ENCODE data around the gene EEPD1.
A peak's percentile ranks its signal among the peaks of the same experiment; 100 is the strongest.

Gene EEPD1

DNA sequence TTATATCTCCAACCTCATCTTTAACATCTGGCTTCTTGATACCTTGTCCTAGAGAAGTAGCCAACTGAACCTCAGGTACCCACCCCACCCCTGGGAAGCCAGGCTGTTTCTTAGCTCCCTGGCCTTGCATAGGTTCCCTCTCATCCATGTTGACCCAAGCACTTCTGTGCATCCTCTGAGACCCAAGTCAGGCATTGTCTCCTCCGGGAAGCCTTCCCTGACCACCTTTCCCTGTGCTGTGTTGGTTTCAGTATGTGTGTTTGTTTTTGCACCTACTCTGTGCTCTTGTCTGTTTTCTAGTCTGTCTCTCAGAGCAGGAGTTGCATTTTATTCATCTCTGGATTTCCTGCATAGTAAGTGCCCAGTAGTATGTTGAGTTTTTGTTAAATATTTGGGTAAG is 143.2 kb downstream of the EEPD1 start:
- DNase-seq: no peak

DNA sequence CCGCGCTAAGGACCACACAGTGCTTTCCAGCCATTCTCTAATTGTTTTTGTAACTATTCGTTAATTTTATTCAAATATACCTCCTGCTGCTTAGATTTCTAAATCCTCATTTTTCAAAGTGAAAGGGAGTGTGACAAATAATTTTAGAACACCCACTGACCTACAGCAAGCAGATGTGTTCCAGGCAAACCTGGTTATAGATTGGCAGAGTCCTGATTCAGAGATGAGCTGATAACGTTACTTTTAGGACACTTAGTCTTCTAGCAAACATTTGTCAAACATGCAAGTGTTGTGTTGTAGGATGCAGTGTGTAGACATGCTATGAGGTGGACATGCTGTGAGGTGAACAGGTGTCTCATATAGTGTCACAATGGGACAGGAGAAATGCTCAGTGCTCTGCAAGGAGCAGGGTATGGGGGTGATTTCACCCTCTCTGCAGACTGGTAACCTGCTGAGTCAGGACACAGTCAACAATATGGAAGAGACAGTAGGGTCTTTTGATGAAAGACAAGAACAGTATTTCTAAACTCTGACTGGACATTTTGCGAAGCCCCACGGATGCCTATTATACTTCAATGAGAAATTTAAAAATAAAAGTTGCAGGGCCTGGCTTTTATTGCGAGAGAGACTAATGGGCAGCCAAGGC is 144.4 kb downstream of the EEPD1 start:
- no peak for DNase-seq

DNA sequence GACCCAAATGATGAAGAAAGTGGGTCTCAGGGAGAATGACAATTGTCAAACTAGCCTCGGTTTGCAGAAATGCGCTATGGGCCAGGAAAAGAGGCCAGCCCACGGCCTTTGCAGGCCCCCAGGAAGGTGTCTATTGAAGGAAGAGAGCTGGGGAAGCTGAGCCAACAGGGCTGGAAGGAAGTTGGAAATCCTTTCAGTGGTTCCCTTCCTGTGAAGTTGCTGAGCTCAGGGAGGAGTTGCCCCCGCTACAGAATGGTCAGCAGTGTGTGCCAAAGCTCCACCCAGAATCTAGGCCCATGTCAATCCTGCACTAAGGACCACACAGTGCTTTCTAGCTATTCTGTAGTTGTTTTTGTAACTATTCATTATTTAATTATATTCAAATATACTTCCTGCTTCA is 145.1 kb downstream of the EEPD1 start:
- DNase-seq: no peak

DNA sequence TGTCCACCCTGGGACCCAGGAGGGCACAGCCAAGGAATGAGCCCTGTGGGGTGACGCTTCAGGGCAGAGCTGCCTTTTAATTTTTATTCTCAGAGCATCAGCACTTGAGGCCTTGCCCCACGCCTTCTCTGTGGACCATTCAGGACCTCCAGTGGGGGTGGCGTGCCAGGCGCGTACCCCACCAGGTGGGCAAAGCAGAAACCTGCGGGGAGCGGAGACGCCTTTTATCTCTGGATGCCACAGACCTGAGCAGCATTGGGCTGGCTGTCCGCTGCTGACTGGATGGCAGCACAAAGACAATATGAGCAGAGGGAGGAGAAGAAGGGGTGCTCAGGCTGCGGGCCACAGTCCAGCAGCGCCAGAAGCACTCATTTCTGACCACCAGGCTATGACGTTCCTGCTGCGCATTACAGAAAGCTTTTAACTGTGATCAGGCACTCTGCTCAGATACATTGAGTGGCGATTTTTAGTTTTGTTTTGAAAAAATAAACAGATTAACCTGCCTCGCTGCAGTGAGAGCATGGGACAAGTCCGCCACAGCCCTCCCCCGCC is 146.2 kb downstream of the EEPD1 start:
- DNase-seq: no peak

DNA sequence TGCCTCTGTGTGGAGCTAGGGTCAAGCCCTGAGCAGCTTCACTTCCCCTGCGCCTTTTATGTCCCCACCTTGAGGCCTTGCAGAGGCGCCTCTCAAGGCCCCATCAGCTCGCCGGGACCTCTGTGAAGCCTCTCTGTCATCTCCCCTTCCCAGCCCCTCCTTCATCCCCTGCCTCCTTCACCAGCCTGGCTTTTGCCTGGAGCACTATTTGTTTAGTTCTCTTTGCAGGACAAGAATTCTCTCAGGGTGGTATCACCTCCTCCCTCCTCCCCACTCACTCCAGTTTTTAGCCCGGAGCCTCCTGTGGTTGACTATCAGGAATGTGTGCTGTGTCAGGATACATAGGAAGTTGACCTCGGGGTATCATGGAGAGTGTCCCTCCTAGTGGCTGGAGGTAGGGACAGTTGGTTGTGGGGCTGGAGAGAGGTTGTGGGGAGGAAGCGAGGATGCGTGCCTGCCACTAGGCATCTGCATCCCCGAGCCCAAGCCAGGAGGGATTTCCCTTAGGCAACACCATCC is 146.8 kb downstream of the EEPD1 start:
- DNase-seq: no peak

DNA sequence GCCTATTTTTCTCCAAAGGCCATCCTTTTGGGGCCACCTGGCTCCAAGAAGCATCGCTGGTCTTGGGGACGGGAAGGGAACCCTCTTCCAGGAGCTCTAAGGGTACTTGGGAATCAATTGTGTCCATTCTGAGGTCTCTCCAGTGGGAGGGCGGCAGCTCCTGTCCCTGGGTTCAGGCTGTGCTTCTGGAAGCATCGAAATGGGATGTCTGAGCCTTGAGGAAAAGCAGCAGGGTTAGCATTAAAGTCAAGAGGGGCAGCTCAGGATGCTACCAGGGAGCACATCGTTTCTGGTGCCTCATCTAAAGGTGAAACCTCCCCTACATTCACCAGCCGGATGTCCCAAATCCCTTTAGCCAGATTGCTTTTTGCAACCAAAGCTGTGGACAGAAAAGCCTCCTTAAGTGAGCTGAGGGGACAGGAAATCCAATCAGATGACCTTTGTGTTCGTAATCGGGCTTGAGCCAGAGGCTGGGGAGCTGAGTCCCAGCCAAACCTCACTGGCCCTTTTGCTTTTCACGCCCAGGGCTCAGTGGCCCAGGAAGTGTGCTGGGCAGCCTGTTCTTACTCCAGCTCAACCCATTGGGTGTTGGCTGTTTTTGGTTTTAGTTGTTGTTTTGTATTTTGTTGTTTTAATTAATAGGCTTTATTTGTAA is 147.8 kb downstream of the EEPD1 start:
- DNase-seq: peak in 1 of 56 donors; percentile 31

DNA sequence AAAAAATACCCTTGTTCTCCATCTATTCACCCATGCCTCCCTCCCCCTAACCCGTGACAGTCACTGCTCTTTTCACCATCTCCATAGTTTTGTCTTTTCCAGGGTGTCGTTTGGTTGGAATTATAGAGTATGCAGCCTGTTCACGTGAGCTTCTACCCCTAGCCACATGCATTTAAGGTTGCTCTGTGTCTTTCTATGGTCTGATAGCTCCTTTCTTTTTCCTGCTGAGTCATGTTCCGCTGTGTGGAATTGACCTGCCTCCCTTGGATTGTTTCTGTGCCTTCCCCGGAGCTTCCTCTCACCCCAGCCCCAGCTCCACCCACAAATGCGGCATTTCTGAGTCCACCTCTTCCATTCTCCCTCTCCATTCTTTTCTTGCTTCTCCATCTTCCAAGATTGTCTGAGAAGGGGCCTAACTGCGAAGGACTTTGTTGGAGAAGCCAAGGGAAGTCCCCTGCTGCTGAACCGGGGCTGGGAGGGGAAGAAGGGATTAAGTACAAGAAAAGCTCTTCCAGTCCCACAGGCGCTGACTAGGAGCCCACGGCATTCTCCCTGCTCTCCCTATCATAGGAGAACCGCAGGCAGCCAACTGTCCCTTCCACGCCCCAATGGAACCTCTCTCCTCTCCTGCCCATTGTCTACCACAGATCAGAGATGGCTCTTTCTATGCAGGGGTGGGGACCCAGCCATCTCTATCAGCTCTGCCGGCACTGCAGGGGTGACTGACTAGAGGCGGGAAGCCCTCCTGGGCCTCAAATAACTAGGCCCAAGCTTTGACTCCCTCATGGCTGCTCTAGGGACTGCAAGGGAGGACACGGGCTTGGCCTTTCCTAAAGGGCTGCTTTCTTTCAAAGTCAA is 149.1 kb downstream of the EEPD1 start:
- DNase-seq: no peak

DNA sequence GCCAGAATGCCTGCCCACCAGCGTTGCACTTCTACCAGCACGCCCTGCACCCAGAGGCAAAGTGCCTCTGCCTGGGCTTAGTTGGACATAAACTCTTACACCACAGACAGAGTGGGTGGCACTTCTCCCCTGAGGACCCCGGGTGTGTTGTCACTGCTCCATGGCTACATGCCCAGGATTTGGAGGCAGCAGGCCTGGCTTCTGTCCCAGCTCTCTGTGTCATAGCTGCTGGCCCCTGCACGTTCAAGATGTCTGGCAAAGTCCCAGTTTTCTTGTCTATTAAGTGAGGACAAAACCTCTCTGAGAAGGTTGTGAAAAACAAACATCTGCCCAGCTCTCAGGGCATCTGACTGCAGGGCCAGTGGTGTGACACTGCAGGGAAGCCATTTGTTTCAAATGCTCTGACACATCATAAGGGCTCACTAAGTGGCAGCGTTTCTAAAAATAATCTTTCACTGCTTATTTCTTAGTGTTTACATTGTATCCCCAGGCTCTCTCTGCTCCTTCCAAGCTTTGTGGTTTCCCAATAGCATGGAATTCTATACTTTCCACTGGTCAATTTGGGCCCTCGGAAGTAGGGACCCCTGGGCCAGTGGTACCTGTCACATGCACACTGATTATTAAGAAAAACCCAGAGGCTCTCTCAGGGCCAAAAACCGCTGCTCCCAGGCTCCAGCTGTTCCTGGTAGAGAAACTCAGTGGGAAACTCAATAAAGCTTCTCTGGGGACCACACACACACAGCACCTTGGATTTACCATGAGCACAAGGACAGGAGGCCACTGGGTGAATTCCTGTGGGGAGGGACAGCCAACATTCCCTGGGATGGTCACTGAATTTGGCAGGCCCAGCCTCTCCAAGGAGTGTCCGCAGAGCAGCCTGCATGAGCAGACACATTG is 150.4 kb downstream of the EEPD1 start:
- DNase-seq: peak in 52 of 56 donors; percentile 21 to 95 (median 66)

DNA sequence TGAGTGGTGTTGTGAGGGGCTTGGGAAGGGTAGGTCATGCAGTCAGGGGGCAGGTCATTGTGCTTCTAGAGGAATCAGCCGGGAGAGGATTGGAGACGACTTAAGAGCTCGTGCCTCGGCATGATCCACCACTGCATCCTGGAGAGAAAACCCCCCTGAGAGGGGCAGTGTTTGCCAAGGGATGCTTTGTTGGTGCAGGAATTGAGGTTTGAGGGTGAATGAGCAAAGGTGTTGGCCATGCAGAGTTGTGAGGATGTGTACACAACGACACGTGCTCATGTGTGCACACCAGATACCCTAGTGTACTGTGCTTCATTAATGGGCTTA is 151.0 kb downstream of the EEPD1 start:
- no peak for DNase-seq

DNA sequence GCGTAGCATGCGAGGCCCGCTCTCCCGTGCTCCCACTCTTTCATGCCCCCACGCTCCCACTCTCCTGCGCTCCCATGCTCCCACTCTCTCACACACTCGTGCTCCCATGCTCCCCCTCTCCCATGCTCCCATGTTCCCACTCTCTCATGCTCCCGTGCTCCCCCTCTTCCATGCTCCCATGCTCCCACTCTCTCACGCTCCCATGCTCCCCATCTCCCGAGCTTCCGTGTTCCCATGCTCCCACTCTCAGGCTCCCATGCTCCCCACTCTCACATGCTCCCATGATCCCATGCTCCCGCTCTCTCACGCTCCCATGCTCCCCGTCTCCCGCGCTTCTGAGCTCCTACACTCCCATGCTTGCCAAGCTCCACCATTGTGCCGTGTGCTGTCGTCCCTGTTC is 152.2 kb downstream of the EEPD1 start:
- no peak for DNase-seq

DNA sequence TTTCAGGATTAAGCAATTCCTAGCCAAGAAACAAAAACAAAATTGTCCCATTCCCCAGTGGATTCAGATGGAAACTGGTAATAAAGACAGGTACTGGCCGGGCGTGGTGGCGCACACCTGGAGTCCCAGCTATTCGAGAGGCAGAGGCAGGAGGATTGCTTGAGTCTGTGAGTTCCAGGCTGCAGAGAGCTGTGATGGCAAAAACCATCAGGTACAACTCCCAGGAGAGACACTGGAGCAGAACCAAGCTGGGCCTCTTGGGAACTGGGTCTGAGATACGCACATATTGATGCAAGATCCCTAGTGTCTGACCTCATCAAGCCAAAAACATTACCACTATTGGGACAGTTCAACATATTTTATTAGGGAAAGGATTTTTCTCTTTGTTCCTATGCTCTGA is 152.6 kb downstream of the EEPD1 start:
- no peak for DNase-seq

DNA sequence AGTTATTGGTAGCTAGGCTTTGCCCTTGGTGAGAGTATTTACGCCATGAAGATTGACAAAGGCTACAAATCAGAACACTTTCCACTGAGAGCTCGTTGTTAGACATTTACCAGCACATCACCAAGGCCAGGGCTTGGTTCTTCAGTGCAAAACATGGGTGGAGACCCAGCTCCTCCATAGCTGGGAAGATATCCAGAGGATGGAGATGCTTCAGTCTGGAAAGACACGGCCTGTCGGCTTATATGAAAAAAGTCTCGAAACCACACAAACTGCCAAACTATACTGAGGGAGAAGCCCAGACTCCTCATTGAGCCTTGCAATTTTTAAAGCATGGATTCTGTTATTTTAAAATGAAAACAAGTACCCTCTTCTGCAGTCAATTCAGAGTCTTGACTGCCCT is 153.2 kb downstream of the EEPD1 start:
- DNase-seq: no peak

DNA sequence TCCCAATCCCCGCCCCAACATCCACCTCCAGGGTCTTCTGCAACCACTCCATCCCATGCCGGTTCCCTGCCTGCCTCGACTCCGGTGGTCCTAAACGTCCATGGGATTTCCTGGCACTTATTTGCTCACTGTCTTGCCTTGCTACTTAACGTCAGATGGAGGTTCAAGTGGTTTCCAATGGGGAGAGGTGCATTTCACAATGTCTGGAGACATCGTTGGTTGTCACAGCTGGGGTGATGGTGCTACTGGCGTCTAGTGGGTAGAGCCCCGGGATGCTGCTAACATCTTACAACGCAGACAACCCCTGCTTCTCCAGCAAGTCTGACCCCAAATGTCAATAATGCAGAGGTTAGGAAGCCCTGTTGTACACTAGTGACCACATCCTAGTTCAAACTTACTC is 153.7 kb downstream of the EEPD1 start:
- no peak for DNase-seq

DNA sequence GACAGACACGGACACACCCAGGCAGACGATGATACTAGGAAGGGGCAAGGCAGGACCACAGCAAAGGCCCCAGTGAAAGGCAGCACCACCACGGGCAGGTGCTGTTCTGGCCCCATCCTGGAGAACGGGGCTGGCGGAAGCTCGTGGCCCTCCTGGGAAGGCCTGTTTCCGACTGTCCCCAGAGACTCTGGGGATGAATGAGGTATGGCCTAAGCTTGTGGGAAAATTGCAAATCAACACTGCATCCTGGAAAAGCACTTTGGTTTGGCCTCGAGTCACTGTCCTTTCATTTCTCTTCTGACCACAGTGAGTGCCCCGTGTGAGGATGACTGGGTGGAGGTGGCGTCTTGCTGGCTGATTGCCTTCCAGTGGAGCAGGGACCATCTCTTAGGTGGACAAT is 155.0 kb downstream of the EEPD1 start:
- no peak for DNase-seq

DNA sequence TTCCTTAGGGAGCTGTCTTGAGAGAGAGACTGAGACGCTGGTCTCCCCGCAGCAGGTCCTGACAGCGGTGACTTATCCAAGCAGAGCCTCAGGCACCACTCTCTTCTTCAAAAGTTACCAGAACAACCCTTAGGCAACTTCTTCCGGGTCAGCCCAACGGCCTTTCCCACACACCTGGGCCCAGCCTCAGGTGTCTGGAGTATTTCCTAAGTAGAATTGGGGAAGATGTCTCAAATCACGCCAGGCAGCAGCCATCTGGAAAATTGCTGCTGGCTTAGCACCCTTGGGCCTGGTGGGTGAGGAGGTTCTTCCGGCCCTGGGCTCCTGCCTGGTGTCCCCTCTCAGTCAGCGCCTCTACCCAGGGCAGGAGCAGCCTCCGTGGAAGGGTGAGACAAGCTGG is 156.2 kb downstream of the EEPD1 start:
- DNase-seq: no peak

DNA sequence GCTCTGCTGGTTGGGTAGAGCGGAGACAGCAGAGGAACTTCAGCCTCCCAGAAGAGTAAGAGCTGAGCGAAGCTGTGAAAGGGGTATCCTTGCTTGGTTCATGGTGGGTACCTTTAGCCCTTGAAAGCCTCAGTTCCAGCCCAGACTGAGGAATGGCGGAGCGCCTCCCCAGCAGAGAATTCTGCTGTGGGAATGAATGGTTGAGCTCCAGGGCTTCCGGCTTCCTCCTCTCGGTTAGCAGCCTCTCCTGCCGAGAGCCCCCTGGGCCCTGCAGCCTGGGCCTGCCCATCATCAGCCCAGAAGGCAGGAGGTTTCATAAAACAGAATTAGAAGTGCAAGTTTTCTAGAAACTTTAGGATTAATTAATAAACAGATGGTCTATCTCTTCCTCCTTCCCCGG is 156.7 kb downstream of the EEPD1 start:
- no peak for DNase-seq

DNA sequence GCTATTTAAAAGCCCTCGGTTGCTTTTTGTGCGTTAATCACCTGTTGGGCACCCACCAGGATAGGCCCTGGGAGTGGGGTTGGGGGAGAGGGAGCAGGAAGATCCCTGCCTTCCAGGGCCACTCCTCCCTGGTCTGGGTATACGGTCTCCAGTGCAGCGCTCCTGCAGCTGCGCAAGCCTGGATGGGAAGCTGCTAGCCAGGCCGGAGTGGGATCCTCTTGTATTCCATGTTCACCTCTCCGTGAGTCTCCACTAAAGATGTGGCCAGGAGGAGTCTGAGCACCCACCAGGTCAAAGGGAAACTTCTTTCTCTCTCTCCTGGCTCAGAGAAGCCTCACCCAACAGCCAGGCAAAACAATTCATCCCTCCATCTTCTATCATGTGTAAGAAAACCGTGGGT is 157.8 kb downstream of the EEPD1 start:
- DNase-seq: no peak

DNA sequence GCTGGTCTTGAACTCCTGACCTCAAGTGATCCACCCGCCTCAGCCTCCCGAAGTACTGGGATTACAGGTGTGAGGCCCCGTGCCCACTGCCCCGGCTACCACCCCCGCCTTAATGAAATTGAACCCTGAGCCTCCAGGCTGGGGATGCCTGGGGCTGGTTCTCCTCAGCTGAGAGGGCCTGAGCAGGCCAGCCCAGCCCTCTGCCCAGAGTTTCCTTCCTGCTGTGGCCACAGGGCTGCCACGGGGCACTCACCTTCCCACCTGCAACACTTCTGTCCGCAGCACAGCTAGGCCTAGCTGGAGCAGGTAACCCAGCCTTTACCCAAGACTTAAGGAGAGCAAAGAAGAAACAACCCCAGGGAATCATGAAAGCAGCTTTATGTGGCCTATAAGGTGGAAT is 158.5 kb downstream of the EEPD1 start:
- no peak for DNase-seq

DNA sequence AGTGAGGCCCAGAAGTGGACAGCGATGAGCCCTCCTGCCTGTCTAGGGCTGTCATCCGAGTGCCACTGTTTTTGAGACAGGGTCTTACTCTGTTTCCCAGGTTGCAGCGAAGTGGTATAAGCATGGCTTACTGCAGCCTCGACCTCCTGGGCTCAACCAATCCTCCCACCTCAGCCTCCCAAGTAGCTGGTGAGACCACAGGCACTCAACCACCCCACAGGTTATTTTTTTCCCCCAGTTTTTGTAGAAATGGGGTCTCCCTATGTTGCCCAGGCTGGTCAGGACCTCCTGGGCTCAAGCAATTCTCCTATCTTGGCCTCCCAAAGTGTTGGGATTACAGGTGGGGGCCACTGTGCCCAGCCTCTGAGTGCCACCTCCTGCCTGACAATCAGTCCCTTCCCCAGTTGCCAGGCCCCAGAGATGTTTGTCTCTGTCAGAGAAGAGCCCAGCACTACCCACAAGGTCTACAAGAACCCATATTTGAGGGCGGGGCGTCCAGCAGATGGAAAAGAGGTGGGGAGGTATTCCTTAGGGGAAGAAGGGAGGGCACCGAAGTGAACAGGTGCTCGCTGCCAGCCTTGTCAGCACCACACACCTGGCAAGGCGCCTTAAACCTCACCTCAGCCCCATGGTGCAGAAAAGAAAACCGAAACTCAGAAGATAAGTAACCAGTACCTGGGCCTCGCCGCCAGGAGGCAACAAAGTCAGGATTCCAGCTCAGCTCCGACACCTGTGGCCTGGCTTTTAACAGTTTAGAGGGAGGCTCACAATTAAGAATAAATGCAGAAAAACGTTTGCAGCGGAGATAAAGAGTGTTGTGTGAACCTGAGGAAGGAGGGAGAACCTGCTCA is 159.2 kb downstream of the EEPD1 start:
- no peak for DNase-seq

DNA sequence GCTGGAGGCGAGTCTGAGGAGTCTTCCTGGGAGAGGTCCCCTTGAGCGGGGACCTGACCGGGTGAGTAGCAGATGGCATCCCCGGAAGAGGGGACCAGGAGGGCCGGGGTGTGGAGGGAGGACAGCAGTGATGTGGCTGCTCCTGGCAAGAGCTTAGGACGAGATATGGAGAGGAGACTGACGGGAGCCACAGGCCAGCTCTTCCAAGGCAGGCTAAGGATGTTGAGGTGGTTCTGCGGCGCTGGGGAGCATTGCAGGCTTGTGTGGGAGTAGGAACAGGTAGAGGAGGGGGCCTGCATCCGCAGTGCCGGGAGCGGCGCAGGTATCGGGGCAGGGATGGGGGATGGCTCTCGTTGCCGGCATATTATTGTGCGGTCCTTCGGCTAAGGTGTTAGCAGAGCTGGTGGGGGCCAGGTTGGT is 159.9 kb downstream of the EEPD1 start:
- no peak for DNase-seq
